Activated CD8-positive, alpha-beta T cell treated with anti-CD3 and anti-CD28 coated beads, Interleukin-2, amount 10 ng/mL, durations not matched to agents 7 days and 5 days (primary cell): Measurements from ENCODE around the gene ITGB5. TPM values are rescaled to one million over a fixed set of nuclear protein-coding genes. Genes with fewer than 3 reads are reported as not detected.
"Not testable (repeated sequence)": the region's sequence is repeated elsewhere in the genome, so short reads cannot be mapped to it uniquely, and the experiment has no call there.

Source experiments
- ATAC-seq: fragments of 150-1000 bp; cut with Tn5 transposase; one replicate; pipeline ENCODE4 v1.10.0; 2021; ENCODE audit warnings: moderate library complexity
- CTCF ChIA-PET: fragments of 350-600 bp; sonication (Branson Sonifier 250); formaldehyde crosslinking; loops from one replicate; lab custom pipeline; 2021; ENCODE audit warnings: antibody characterized with exemption; lab: Charles Lee
- POLR2A ChIA-PET: fragments of 350-600 bp; sonication (Branson Sonifier 250); formaldehyde crosslinking; loops from one replicate; lab custom pipeline; 2021; ENCODE audit warnings: antibody characterized with exemption; lab: Charles Lee
- DNase-seq: peaks from one replicate; pipeline ENCODE4 v3.0.0-alpha.2; 2020
- H3K27ac Mint-ChIP-seq: one replicate; pipeline ENCODE4 v1.8.0; 2021; ENCODE audit warnings: mild to moderate bottlenecking, mixed read lengths
- H3K27me3 Mint-ChIP-seq: one replicate; pipeline ENCODE4 v1.8.0; 2021; ENCODE audit warnings: low read depth, mixed read lengths
- H3K36me3 Mint-ChIP-seq: one replicate; pipeline ENCODE4 v1.8.0; 2021; ENCODE audit warnings: low read depth, mixed read lengths
- H3K4me1 Mint-ChIP-seq: one replicate; pipeline ENCODE4 v1.8.0; 2021; ENCODE audit warnings: low read depth, mixed read lengths
- H3K4me3 Mint-ChIP-seq: one replicate; pipeline ENCODE4 v1.8.0; 2021; ENCODE audit warnings: mild to moderate bottlenecking, mixed read lengths
- H3K9me3 Mint-ChIP-seq: one replicate; pipeline ENCODE4 v1.8.0; 2022; ENCODE audit warnings: mixed read lengths; ENCODE audit not compliant: insufficient read depth
- total RNA-seq, 2 experiments: library from RNA; stranded (reverse); gene quantifications; one replicate each; pipeline ENCODE4 v1.2.3, GENCODE V29; 2021

The ITGB5 gene
- total RNA-seq, 2 experiments from 2014 or later: not detected

DNA sequence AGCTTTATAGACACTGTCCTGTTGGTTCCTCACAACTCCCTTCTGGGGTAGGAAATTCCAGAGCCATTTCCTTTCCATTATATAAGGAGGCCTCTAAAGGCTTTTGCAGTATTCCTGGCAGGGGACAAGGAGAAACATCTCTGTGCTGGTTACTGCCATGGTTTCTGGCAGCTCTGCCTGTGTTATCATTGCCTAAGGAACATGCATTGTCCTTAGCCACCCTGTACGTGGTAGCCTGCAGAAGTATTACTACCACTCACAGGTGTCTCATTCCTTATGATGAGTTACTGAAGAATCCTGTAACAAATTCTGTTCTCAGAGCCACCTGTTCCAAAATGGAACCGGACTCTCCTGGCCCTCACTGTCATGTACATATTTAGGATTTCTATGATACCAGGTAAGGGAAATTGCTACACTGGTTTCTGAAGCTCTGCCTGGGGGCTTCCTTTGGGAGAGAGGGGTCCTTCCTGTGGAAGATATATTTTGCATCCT lies 98.9 kb downstream of the ITGB5 start:
- Mint-ChIP-seq H3K27me3 (peaks cover 14% of the 10 kb centered on the region), H3K36me3 (no peaks in the 10 kb centered on the region), H3K4me3 (no peak overlapping the region), H3K9me3 (no peaks in the 10 kb centered on the region), H3K4me1 (peaks cover 11% of the 10 kb centered on the region), H3K27ac (no peak overlapping the region)
- ATAC-seq (no peak), DNase-seq (no peak)
- POLR2A ChIA-PET: no interaction called here
- CTCF ChIA-PET: interaction anchor here (0.9 to 3.6 kb wide), 4 partner anchors 19 to 113 kb away, joined by 3 to 21 read pairs (median 9); no protein-coding TSS in a partner anchor

DNA sequence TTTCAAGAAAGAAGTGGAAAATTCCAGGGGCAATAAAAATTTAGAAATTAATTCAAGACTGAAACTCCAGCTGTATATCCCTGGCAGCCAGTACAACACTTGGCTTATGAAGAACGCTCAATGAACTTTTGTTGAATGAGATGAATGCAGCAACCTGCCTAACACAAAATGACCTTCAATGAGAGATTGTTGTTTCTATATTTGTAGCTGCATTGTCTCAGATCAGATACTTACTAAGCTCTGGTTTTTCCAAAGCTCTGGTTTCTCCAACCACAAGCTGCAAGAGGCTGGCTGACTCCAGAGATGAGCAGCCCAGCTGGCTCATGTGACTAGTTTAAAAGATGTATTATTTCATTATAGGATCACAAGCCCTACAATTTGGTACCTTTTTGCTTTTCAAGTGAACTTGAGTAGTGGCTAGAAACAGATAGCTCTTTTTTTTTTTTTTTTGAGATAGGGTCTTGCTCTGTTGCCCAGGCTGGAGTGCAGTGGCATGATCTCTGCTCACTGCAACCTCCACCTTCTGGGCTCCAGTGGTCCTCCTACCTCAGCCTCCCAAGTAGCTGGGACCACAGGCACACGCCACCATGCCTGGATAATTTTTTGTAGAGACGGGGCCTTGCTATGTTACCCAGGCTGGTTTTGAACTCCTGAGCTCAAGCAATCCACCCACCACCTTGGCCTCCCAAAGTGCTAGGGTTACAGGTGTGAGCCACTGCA lies 99.5 kb downstream of the ITGB5 start:
- H3K4me3 Mint-ChIP-seq: no peak overlapping the region
- no peak for DNase-seq
- no peaks in the 10 kb centered on the region for H3K9me3 Mint-ChIP-seq
- no peaks in the 10 kb centered on the region for H3K36me3 Mint-ChIP-seq
- ATAC-seq: no peak
- peaks cover 11% of the 10 kb centered on the region for H3K27me3 Mint-ChIP-seq
- H3K27ac Mint-ChIP-seq: no peak overlapping the region
- peaks cover 11% of the 10 kb centered on the region for H3K4me1 Mint-ChIP-seq
- POLR2A ChIA-PET: no interaction called here
- CTCF ChIA-PET: interaction anchor here (0.9 to 3.6 kb wide), 6 partner anchors 10 to 113 kb away, joined by 3 to 21 read pairs (median 4); no protein-coding TSS in a partner anchor

DNA sequence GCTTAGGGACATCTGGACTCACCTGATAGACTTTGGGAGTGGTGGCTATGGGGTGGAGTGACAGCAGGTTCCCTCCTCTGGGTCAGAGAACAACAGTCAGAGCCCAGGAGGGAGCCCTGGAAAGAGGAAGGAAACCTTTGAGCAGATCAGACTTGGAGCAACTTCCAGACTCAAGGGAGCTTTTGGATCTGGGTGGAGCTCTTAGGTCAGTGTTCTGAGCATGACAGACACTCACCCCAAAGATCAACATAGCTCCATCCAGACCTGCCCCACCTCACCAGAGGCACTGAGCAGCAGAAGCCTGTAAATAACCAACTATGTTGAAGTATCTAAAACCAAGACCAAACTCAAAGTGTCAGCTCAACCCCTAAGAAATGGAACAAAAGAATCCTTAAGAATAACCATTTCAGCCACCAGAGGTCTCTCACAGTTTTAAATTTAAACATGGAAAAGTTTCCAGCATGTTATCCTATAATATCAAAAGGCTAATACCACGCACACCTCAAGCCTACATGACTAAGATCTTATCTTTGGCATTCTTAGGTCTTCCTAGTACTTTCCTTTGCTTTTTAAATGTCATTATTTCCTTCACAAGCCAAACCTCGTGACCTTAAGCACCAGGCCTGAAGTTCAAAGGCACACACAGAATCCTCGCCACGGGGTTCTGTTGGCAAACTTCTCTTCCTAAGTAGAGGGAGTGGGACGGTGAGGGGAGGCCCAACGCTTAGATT lies 100.5 kb downstream of the ITGB5 start:
- ChIA-PET CTCF (interaction anchor here (1.0 to 3.6 kb wide), 7 partner anchors 11 to 116 kb away, joined by 4 to 21 read pairs (median 5); no protein-coding TSS in a partner anchor), POLR2A (interaction anchor here (0.6 kb wide), 1 partner anchor 1203 kb away, joined by 4 read pairs; no protein-coding TSS in a partner anchor)
- Mint-ChIP-seq H3K27ac (no peak overlapping the region), H3K4me1 (peaks cover 8% of the 10 kb centered on the region), H3K9me3 (no peaks in the 10 kb centered on the region), H3K4me3 (no peak overlapping the region), H3K27me3 (peaks cover 13% of the 10 kb centered on the region), H3K36me3 (no peaks in the 10 kb centered on the region)
- ATAC-seq: no peak
- no peak for DNase-seq

DNA sequence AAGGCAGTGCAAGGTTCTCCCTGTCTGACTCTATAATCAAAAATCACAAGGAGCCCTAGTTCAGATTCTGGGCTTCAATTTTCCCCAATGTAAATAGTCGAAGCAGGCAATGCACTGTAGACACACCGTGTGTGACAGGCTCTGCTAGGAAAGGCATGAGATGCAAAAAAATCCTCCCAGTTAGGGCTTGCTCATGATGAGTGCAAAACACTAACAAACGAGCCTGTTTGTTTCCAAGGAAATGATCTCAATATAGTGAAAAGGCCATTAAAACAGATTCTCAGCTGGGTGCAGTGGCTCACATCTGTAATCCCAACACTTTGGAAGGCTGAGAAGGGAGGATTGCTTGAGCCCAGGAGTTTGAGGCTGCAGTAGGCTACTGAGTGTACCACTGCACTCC lies 101.2 kb downstream of the ITGB5 start:
- no peak overlapping the region for H3K27ac Mint-ChIP-seq
- POLR2A ChIA-PET: interaction anchor here (0.6 kb wide), 1 partner anchor 1202 kb away, joined by 4 read pairs; no protein-coding TSS in a partner anchor

DNA sequence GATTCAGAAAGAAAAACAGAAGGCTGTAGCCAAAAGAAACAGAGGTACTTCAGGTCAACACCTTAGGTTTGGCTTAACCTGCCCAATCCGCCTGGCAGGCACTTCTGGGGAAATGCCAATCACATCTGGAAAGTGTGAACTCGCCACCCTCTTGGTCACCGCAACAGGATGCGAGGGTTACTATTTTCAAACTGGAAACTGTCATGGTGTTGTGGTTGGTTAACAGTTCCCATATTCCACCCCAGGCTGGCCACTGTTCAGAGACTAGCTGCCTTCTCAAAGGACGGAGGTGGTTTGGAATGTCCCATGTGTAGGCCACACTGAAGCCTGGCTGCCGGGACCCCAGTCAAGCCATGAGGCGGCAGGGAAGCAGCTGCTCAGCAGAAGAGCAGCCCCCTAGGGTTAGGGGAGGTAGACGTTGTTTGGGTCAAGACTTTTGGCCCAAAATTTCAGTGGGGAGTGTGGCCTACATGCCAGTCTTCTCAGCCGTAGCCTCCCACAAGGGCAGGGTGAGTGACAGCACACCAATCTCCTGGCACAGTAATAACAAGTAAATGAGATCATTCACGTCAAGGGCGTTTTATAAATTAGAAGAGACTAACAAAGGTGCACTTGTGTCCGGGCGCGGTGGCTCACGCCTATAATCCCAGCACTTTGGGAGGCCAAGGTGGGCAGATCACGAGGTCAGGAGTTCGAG lies 102.3 kb downstream of the ITGB5 start:
- Mint-ChIP-seq H3K4me1 (peaks cover 13% of the 10 kb centered on the region), H3K4me3 (no peak overlapping the region), H3K9me3 (no peaks in the 10 kb centered on the region), H3K27me3 (peaks cover 7% of the 10 kb centered on the region), H3K27ac (no peak overlapping the region), H3K36me3 (no peaks in the 10 kb centered on the region)
- CTCF ChIA-PET: interaction anchor here (1.4 to 2.2 kb wide), 2 partner anchors 16 to 115 kb away, joined by 3 to 5 read pairs; no protein-coding TSS in a partner anchor
- POLR2A ChIA-PET: no interaction called here
- no peak for DNase-seq
- ATAC-seq: no peak

More for the DNA sequence above, 101.2 kb downstream of the ITGB5 start:
- Mint-ChIP-seq H3K36me3 (no peaks in the 10 kb centered on the region), H3K9me3 (no peaks in the 10 kb centered on the region), H3K4me3 (no peak overlapping the region), H3K4me1 (peaks cover 6% of the 10 kb centered on the region), H3K27me3 (peaks cover 8% of the 10 kb centered on the region)
- CTCF ChIA-PET: interaction anchor here (1.0 to 3.6 kb wide), 7 partner anchors 12 to 116 kb away, joined by 4 to 21 read pairs (median 5); no protein-coding TSS in a partner anchor
- no peak for ATAC-seq
- no peak for DNase-seq

DNA sequence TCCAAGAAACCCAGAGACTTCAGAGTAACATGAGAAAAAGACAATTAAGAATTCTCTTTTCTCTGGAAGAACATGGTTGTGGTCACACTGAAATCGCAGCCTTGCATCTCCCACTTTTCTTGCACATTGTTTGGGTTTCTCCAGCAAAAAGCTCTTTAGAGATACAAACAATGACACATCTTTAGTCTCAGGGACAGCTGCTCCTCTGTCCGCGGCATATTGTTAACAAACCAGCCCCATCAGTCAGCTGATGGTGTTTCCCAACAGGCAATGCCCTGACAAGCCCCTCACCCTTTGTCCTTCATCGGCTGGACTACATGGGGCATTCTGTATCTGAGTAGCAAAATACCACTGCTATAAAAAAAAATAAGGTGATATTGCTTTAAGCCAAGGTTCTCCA lies 103.5 kb downstream of the ITGB5 start:
- ChIA-PET POLR2A (no interaction called here), CTCF (interaction anchor here (1.4 kb wide), 1 partner anchor 15 kb away, joined by 3 read pairs; no protein-coding TSS in a partner anchor)
- Mint-ChIP-seq H3K36me3 (no peaks in the 10 kb centered on the region), H3K27me3 (peaks cover 7% of the 10 kb centered on the region), H3K4me3 (no peak overlapping the region), H3K9me3 (no peaks in the 10 kb centered on the region), H3K4me1 (peaks cover 13% of the 10 kb centered on the region), H3K27ac (no peak overlapping the region)
- DNase-seq: no peak
- ATAC-seq: no peak

DNA sequence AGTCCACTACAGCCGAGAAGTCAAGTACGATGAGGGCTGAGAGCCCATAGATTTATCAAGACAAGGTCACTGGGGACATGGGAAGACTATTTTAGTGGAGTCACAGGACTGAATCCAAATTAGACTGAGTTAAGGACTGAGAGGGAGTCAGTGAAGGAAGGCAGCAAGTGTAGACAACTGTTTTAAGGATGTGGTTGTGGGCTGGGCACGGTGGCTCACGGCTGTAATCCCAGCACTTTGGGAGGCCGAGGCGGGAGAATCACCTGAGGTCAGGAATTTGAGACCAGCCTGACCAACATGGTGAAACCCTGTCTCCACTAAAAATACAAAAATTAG lies 104.8 kb downstream of the ITGB5 start:
- H3K4me3 Mint-ChIP-seq, H3K27me3 Mint-ChIP-seq, H3K27ac Mint-ChIP-seq, CTCF ChIA-PET, H3K36me3 Mint-ChIP-seq, POLR2A ChIA-PET, ATAC-seq, DNase-seq, H3K9me3 Mint-ChIP-seq: not testable (repeated sequence)
- H3K4me1 Mint-ChIP-seq: peaks cover 13% of the 10 kb centered on the region

DNA sequence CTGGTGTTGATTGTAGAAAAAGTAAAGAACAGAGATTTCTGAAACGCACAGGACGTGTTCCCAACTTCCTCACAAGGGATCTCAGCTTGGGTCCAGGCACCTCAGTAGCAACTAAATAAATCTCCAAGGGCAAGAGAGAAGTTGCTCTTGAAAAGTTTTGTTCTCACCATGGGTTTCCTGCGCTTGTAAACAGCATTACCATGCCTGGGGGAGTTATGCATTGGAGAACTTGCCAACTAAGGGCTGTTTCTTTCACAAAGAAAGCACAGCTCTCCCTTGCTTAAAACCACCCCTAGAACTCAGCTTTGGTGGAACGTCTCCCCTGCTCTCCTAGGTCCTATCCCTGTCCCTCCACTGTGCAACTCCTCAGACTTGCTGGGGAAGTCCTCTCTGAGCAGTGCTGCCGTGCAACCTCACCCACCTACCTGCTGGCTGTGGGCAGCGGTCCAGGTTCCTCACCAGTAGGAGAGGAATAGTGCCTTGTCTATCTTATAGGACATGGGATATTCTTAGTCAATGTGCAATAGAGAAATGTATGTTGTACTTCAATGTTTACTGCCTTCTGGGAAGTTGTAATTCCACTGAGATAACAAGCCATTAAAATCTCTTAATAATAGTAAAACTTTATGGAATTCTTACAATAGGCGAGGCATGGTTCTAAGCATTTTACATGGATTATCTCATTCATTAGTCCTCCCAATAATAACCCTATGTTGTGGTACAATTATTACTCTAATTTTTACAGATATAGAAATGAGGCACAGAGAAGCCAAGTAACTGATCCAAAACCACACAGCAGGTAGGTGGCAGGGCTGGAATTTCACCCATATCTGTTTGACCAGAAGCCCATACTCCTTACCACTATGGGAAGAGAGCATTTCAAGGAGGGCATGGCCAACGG lies 105.4 kb downstream of the ITGB5 start:
- Mint-ChIP-seq H3K27me3 (peaks cover 9% of the 10 kb centered on the region), H3K4me3 (no peak overlapping the region), H3K9me3 (no peaks in the 10 kb centered on the region), H3K4me1 (peaks cover 13% of the 10 kb centered on the region), H3K27ac (no peak overlapping the region), H3K36me3 (no peaks in the 10 kb centered on the region)
- ATAC-seq (no peak), DNase-seq (no peak)
- POLR2A ChIA-PET: no interaction called here
- CTCF ChIA-PET: no interaction called here

DNA sequence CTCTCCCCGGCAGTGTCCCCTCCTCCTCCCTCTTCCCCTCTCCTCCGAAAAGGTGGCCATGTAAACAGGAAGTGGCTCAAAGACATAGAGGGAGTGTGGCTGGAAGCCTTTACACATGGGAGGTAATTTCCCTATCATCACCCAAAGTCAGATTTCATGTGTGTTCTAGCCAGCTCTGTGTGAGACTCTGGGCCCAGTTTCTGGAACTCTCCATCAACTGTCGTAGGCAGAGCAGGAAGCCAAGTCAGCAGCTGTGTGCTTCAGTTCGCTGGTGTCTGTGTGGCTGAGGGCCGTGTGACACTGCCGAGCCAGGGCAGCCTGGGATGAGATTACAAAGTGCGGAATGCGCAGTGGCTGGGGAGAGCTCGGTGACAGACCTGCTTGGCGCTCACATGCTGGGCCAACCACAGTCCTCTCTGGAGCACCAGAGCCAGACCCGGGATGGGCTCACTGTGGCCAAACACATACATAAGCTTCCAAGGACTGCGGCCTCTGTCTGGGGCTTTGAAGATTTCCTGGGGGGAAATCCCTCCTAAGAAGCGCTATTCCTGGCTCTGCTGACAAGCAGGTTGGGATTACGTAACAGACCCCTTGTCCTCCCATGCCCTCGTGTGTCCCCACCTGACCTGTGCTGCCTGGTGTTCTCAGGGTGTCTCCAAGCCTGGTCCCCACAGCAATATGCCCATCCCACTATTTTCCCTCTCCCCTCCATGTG lies 106.2 kb downstream of the ITGB5 start:
- no peak for ATAC-seq
- H3K27ac Mint-ChIP-seq: no peak overlapping the region
- POLR2A ChIA-PET: no interaction called here

DNA sequence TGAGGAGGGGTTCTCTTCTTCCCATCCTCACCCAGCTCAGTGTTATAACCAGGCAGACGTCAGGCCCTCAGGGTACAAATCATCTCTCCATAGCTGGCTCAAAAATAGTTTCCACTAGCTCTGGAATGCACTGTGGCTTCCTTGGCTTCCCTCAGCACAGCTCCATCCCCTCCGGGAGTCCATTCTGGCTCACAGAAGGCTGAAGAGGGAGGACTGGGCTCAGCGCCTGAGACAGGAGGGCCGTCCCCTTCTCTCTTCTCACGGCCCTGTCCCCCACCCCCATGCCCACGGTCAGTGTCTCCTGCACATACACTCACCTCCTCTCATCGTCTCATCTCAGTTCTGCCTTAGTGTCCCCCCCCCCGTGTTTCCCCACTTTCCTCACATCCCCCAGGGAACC lies 106.8 kb downstream of the ITGB5 start:
- Mint-ChIP-seq H3K36me3 (no peaks in the 10 kb centered on the region), H3K4me1 (peaks cover 13% of the 10 kb centered on the region), H3K27ac (no peak overlapping the region), H3K9me3 (no peaks in the 10 kb centered on the region), H3K27me3 (peaks cover 10% of the 10 kb centered on the region), H3K4me3 (no peak overlapping the region)
- DNase-seq (no peak), ATAC-seq (no peak)
- POLR2A ChIA-PET: no interaction called here
- CTCF ChIA-PET: interaction anchor here (1.3 kb wide), 1 partner anchor 121 kb away, joined by 5 read pairs; no protein-coding TSS in a partner anchor

More for the DNA sequence above, 106.2 kb downstream of the ITGB5 start:
- no peak overlapping the region for H3K4me3 Mint-ChIP-seq
- peaks cover 13% of the 10 kb centered on the region for H3K4me1 Mint-ChIP-seq
- H3K36me3 Mint-ChIP-seq: no peaks in the 10 kb centered on the region
- H3K27me3 Mint-ChIP-seq: peaks cover 11% of the 10 kb centered on the region
- CTCF ChIA-PET: no interaction called here
- H3K9me3 Mint-ChIP-seq: no peaks in the 10 kb centered on the region
- no peak for DNase-seq
